CD4-positive, alpha-beta T cell treated with Interleukin-15 for 4 hours (primary cell): Measurements from ENCODE around the gene ZEB2.
"Not testable (repeated sequence)": the region's sequence is repeated elsewhere in the genome, so short reads cannot be mapped to it uniquely, and the experiment has no call there.

Experiments
- DNase-seq: peaks from one replicate; pipeline ENCODE4 v3.0.0-alpha.2; 2020; ENCODE audit warnings: low spot score

The ZEB2 gene

GRCh38 chr2:144381716-144382115 lies 138.2 kb downstream of the ZEB2 start:
- no peak for DNase-seq

GRCh38 chr2:144379851-144380311 lies 140.0 kb downstream of the ZEB2 start:
- DNase-seq, result no peak

- DNase-seq, result no peak
Measured at GRCh38 chr2:144378551-144378950, 141.4 kb downstream of the ZEB2 start.

GRCh38 chr2:144377914-144378313 lies 142.0 kb downstream of the ZEB2 start:
- no peak for DNase-seq

- no peak for DNase-seq
Measured at GRCh38 chr2:144376926-144377325, 143.0 kb downstream of the ZEB2 start.

GRCh38 chr2:144376460-144376859 lies 143.5 kb downstream of the ZEB2 start:
- DNase-seq, result no peak

DNA sequence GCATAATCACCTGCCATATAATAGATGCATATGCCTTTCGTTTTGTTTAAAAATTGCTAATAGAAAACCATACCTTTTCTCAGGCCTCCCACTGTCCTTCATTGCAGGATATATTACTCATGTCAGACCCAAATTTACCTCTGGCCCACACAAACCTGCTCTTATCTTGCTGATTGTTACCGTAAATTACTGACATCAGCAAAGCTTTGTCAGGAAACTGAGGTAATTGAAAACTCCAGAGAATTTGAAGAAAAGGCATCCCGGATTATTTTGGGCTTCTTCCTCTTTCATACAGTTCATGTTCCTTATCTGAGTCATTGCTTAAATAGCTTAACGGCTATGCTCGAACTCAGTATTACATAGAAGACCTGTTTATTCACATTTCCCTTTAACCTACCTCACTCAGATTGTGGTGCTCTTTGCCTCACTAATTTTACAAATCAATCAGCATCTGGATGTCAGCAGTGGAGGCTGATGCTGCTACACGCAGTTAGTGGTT lies 145.7 kb downstream of the ZEB2 start:
- DNase-seq, result no peak

GRCh38 chr2:144372410-144373080 lies 147.4 kb downstream of the ZEB2 start:
- DNase-seq, result no peak

DNA sequence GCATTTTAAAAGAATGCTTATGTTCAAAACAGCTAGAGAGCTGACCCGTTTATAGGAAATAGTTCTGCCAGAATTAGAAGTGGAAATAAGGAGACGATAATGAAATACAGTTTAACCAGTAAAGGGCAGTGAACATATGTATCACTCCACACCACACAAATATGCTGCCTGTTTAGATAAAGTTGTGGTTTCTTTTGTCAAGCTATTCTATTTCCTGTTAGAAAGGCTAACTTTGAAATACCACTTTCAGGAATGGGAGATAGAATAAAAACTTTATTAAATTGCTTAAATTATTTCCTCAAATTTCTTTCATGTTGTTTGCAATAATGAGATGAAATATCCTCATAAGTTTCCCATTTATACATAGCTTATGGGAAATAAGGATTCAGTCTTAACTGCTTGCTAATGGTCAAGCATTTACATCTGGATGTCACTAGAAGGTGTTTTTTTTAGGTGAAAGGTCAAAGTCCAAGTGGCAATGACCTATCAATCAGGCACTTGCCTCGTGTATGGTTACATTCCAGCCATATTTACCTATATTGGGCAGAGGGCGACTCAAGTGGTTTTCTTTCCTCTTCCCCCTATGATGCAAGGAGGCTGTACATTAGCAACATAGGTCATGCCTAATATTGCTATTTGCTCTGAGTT lies 148.9 kb downstream of the ZEB2 start:
- DNase-seq, result no peak

DNA sequence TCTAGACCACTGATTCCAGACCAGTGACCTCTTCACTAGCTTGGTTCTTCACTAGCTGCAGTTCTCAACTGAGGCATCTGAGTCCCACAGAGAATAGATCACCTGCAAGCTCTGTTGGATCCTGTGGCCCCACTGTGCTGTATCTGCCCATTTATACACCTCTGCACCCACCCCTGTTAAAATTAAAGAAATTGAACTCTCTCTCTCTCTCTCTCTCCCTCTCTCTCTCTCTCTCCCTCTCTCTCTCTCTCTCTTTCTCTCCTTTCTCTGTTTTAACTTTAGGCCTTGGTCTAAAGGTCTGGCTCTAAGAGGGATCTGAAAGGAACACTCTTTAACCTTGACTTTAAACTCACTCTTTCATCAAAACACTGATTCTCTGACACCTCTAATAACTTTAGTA lies 150.5 kb downstream of the ZEB2 start:
- DNase-seq, result no peak

DNA sequence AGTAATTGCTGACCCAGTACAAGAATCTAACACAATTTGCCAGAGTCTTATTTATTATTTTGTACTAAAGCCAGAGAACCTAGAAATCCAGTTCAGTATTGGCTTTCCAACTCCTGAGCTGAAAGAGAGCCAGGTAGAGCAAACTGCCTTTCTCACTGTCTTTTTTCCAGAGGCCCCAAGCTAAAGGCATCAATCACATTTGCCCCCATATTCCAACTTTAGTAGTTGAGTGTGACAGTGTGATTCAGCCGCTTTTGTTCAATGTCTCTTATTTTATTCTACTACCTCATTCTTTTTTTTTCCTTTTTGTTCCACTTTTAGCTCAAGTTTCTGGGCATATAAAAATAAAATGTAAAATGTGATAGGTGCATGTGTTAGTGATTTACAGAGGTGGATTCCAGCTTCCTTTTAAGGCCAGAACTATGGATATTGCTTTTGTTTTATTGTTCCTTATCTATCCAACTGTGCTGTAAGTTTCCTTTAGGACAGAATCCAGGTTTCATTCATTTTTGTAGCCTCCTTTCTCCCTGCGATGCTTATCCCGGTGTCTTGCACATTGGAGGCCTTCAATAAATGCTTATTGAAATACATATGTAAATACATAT lies 153.0 kb downstream of the ZEB2 start:
- DNase-seq, result no peak

- no peak for DNase-seq
Measured at GRCh38 chr2:144364944-144365738, 154.8 kb downstream of the ZEB2 start.

GRCh38 chr2:144364247-144364646 lies 155.7 kb downstream of the ZEB2 start:
- not testable (repeated sequence) for DNase-seq

GRCh38 chr2:144362401-144362800 lies 157.5 kb downstream of the ZEB2 start:
- no peak for DNase-seq

DNA sequence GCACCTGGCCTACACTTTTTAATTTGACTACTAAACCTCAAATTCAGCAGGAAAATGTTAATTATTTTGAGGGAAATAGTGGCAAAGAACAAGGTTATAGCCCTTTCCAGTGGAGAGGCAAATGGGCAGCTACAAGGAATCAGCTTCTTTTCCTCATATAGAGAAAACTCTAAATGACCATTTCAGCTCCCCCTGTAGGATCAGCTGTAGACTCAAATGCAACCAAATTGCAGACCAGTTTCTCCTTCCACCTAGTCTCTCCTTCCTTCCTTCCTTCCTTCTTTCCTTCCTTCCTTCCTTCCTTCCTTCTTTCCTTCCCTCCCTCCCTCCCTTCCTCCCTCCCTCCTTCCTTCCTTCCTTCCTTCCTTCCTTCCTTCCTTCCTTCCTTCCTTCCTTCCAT lies 158.2 kb downstream of the ZEB2 start:
- DNase-seq, result no peak

- no peak for DNase-seq
Measured at GRCh38 chr2:144359684-144360083, 160.2 kb downstream of the ZEB2 start.

DNA sequence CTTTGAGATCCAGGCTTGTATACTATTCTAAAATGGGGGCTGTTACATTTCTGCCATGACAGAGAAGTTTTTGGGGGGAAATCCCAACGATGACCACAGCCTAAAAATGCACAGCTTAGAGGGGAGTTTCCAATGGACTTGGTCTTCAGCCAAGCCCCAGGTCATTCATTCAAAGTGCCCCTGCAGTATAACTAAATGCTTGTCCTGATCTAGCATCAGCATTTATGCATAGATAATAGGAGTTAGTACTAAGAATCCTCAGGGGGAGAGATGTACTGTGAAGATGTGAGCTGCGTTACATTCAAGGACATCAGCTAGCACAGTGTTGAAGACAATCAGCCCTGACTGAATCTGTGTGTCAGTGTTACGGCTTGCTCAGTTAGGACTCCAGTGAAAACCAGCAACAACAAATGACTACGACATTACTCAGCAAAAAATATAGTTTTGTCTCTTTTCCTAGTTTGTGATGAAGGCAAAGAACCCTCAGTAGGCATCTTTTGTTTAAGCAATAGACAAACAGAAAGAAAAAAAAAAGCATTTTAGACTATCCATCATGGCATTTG lies 160.9 kb downstream of the ZEB2 start:
- DNase-seq, result no peak

GRCh38 chr2:144358374-144358964 lies 161.4 kb downstream of the ZEB2 start:
- no peak for DNase-seq

GRCh38 chr2:144357623-144358373 lies 162.1 kb downstream of the ZEB2 start:
- no peak for DNase-seq

DNA sequence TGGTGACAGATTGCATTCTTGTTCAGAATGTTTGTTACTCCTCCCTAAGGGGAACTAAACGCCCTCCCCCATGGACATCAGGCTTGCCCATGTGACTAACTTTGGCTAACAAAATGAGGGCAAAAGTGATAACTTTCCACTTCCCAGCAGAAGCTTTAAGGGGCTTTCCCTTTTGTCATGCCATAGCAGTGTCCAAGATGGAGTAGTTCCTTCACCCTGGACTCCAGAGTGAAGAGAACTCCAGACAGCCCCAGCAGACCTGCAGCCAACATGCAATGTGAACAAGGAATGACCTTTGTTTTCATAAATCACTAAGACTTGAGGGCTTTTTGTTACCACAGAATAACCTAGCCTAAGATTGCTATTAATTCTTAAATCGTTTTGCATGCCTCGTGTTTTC lies 163.5 kb downstream of the ZEB2 start:
- no peak for DNase-seq

GRCh38 chr2:144354953-144355352 lies 165.0 kb downstream of the ZEB2 start:
- no peak for DNase-seq
